Measurements from ENCODE around the gene HHAT.
A peak's percentile ranks its signal among the peaks of the same experiment; 100 is the strongest.

HHAT gene

DNA sequence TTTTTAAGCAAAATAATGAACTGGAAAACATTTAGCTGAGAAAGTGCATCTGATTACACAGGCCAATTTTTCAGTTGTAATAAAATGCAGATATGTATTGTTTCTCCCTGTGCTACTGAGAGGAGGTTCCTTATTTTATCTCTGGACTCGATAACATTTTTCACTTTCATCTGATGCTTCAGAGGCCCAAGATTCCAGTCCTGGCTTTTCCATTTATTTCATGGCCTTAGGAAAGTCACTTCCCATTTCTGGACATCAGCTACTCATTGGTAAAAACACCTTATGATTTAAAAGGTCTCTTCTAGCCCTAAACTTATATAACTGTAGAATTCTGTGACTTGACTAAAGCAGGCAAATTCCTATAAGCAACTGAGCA lies 203.5 kb downstream of the HHAT start:
- H3K4me3 ChIP-seq (ENCODE audit: low read depth, low read length), result no peak overlapping the region
- no peak for DNase-seq (ENCODE audit: low read depth, low spot score)
- TF ChIP-seq CTCF (IDR thresholded peaks at IDR 0.05; ENCODE audit: low read depth, low read length), result no peak
- in situ Hi-C loops (cut with HindIII; ENCODE audit: low sequenced_read_pairs), result no loop called here

GRCh38 chr1:210535761-210536160 lies 207.1 kb downstream of the HHAT start:
- DNase-seq (ENCODE audit: low read depth, low spot score), result no peak
- no peak overlapping the region for H3K4me3 ChIP-seq (ENCODE audit: low read depth, low read length)
- in situ Hi-C loops (cut with HindIII; ENCODE audit: low sequenced_read_pairs), result no loop called here
- no peak for TF ChIP-seq CTCF (IDR thresholded peaks at IDR 0.05; ENCODE audit: low read depth, low read length)

- TF ChIP-seq CTCF (IDR thresholded peaks at IDR 0.05; ENCODE audit: low read depth, low read length), result no peak
- DNase-seq (ENCODE audit: low read depth, low spot score), result peak; percentile 16
- in situ Hi-C loops (cut with HindIII; ENCODE audit: low sequenced_read_pairs), result no loop called here
- no peak overlapping the region for H3K4me3 ChIP-seq (ENCODE audit: low read depth, low read length)
Measured at GRCh38 chr1:210536254-210536961, 207.7 kb downstream of the HHAT start.

DNA sequence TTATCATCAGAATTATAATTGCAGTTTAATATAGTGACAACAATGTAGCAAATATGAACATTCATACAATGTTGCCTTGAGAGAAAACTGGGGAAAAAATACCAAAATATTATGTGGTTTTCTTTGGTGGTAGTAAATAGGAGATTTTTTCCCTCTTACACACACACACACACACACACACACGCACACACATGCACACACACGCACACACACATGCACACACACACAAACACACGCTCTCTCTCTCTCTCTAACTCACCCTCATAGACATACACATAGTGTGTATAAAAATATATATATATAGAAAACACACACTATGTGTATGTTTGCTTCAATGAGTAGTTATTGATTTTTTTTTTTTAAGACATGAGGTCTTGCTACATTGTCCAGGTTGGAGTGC lies 211.6 kb downstream of the HHAT start:
- TF ChIP-seq CTCF (IDR thresholded peaks at IDR 0.05; ENCODE audit: low read depth, low read length), result no peak
- in situ Hi-C loops (cut with HindIII; ENCODE audit: low sequenced_read_pairs), result no loop called here
- no peak for DNase-seq (ENCODE audit: low read depth, low spot score)
- H3K4me3 ChIP-seq (ENCODE audit: low read depth, low read length), result no peak overlapping the region

DNA sequence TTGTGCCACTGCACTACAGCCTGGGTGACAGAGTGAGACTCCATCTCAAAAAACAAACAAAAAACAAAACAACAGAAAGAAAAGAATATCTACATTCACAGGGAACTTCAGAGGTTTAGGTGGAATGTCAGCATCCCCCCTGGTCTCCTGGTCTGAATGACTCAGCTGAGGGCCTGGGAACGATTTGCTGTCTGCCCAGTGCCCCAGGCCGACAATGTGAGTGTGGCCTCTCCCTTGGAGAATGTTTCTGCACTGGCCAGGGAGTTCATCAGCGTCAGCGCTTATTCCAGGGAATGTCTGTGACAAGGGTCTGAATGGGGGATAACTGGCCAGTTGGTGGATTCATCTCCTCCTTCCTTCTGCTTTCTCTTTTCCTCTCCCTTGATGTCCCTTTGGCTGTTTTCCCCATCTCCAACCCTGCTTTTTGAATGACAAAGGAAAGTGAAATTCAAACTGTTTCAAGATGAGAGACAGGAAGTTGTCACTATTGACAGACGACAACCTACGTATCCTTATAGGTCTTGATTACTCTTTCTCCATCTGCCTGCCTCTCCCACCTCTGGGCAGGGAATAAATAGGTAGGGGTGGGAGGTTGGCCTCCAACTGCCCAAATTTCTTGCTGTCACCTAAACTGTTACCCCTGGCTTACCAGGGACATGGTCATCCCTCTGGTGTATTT lies 213.1 kb downstream of the HHAT start:
- H3K4me3 ChIP-seq (ENCODE audit: low read depth, low read length), result no peak overlapping the region
- no peak for TF ChIP-seq CTCF (IDR thresholded peaks at IDR 0.05; ENCODE audit: low read depth, low read length)
- DNase-seq (ENCODE audit: low read depth, low spot score), result peak; percentile 37
- in situ Hi-C loops (cut with HindIII; ENCODE audit: low sequenced_read_pairs), result no loop called here

GRCh38 chr1:210551899-210552298 lies 223.2 kb downstream of the HHAT start:
- in situ Hi-C loops (cut with HindIII; ENCODE audit: low sequenced_read_pairs), result no loop called here
- TF ChIP-seq CTCF (IDR thresholded peaks at IDR 0.05; ENCODE audit: low read depth, low read length), result no peak
- H3K4me3 ChIP-seq (ENCODE audit: low read depth, low read length), result no peak overlapping the region
- no peak for DNase-seq (ENCODE audit: low read depth, low spot score)
